CD4-positive, alpha-beta T cell (primary cell): Measurements from ENCODE around the gene RIBC2. TPM values are rescaled to one million over a fixed set of nuclear protein-coding genes. Genes with fewer than 3 reads are reported as not detected.

Experiments used
- ATAC-seq: fragments of 200-7000 bp; cut with Tn5 transposase; one replicate; pipeline ENCODE4 v1.10.0; 2022; ENCODE audit warnings: mild to moderate bottlenecking; ENCODE audit not compliant: poor library complexity
- CTCF ChIA-PET: fragments of 350-600 bp; sonication (Branson Sonifier 250); formaldehyde crosslinking; loops from one replicate; lab custom pipeline; 2021; ENCODE audit warnings: antibody characterized with exemption, inconsistent platforms; lab: Charles Lee
- POLR2A ChIA-PET: fragments of 350-600 bp; sonication (Branson Sonifier 250); formaldehyde crosslinking; loops from one replicate; lab custom pipeline; 2021; ENCODE audit warnings: antibody characterized with exemption, inconsistent platforms; lab: Charles Lee
- DNase-seq, 14 experiments: peaks; one replicate each; pipeline ENCODE4 v3.0.0-alpha.2; 2013 to 2020; ENCODE audit warnings: mixed read lengths in 2 of 14
- H3K27ac ChIP-seq, 2 donors: one replicate each; pipeline versions ENCODE4 v1.5.1 to v1.7.0; 2013; ENCODE audit warnings: low read length in 2 of 2, low read depth in 1 of 2, mild to moderate bottlenecking in 1 of 2
- H3K27me3 ChIP-seq, 2 experiments: 1 replicate in 1 of 2; 2 replicates in 1 of 2; pipeline versions ENCODE4 v1.6.1 to v1.7.0; 2013; ENCODE audit warnings: low read length in 2 of 2, control low read depth in 1 of 2, mild to moderate bottlenecking in 1 of 2, moderate library complexity in 1 of 2; ENCODE audit not compliant: insufficient read depth in 2 of 2, control insufficient read depth in 1 of 2
- H3K36me3 ChIP-seq: one replicate; pipeline ENCODE4 v1.6.1; 2013; ENCODE audit warnings: low read length, control low read depth; ENCODE audit not compliant: insufficient read depth
- H3K4me1 ChIP-seq: one replicate; pipeline ENCODE4 v1.6.1; 2013; ENCODE audit warnings: low read length, control low read depth; ENCODE audit not compliant: insufficient read depth
- H3K4me3 ChIP-seq: one replicate; pipeline ENCODE4 v1.5.1; 2013; ENCODE audit warnings: mild to moderate bottlenecking, low read length, moderate library complexity
- H3K9me3 ChIP-seq, 2 experiments: 1 replicate in 1 of 2; 2 replicates in 1 of 2; pipeline versions ENCODE4 v1.6.1 to v1.7.0; 2013; ENCODE audit warnings: low read length in 2 of 2, mild to moderate bottlenecking in 2 of 2, control low read depth in 1 of 2, moderate library complexity in 1 of 2; ENCODE audit not compliant: control insufficient read depth in 1 of 2, insufficient read depth in 1 of 2
- H3K27ac Mint-ChIP-seq: one replicate; pipeline ENCODE4 v1.8.0; 2020; ENCODE audit warnings: mixed read lengths
- H3K27me3 Mint-ChIP-seq: one replicate; pipeline ENCODE4 v1.8.0; 2021; ENCODE audit warnings: mixed read lengths
- H3K36me3 Mint-ChIP-seq: one replicate; pipeline ENCODE4 v1.8.0; 2021; ENCODE audit warnings: low read depth, mixed read lengths
- H3K4me1 Mint-ChIP-seq: one replicate; pipeline ENCODE4 v1.8.0; 2021; ENCODE audit warnings: low read depth, mixed read lengths
- H3K4me3 Mint-ChIP-seq: one replicate; pipeline ENCODE4 v1.8.0; 2020; ENCODE audit warnings: mild to moderate bottlenecking, mixed read lengths
- H3K9me3 Mint-ChIP-seq: one replicate; pipeline ENCODE4 v1.8.0; 2020; ENCODE audit warnings: mixed read lengths
- intact Hi-C, 2 experiments: fragments of 100-400 bp; cut with DNase I in 1 of 2; cut with micrococcal nuclease in 1 of 2; formaldehyde crosslinking; loops; one replicate each; pipeline versions ENCODE4 v1.15.1 to v1.9.0; 2023 to 2025; cut with DNase I, micrococcal nuclease
- total RNA-seq, 174 experiments: library from RNA in 2 of 174; stranded (reverse) in 2 of 174; gene quantifications; one replicate each; pipeline ENCODE4 v1.2.3 and lab custom pipeline; 2021 to 2026
- TF ChIP-seq, protein P1 (sequence below): fragments of 200-600 bp; IDR thresholded peaks from one replicate; pipeline ENCODE4 v1.8.0; 2022; ENCODE audit warnings: antibody characterized with exemption, mild to moderate bottlenecking

RIBC2 gene
- total RNA-seq, 2 experiments from 2014 or later = 0.41 TPM; not detected in 1

DNA sequence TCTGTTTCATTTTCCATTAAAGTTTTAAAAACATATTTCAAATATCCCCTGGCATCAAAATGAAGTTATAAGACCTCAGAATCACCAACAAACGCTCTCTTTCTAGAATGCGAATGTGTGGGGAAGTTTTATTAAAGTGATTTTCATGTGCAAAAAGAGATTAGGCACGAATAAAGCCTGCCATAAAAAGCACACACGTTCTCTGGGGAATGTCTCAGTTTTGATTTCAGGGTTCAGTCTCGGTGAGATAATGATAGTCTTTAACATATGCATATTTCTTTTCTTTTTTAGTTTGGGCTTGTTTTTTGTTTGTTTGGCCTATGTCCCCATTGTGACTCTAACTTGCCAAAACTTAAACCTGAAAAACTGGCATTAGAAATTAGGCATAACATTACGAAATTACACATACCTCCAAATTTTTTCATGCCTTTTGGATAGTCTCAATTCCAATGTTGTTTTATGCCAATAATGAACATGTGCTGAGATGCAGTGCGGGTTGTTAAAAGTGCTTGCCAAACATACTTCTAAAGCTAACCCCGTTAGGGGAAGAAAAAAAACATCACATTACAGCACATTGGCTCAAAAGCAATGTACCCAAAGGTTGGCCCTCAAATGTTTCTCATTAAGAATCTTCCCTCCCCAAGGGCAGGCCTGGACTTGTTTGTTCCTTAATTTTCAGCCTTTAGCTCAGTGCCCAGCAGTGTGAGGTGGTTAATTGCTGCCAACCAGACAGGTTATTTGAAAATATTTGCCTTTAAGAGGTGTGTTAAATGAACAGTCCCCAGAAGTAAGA, 56.0 kb downstream of the RIBC2 start:
- no peaks in the 10 kb centered on the region for H3K4me1 ChIP-seq
- TF ChIP-seq, protein P1, sequence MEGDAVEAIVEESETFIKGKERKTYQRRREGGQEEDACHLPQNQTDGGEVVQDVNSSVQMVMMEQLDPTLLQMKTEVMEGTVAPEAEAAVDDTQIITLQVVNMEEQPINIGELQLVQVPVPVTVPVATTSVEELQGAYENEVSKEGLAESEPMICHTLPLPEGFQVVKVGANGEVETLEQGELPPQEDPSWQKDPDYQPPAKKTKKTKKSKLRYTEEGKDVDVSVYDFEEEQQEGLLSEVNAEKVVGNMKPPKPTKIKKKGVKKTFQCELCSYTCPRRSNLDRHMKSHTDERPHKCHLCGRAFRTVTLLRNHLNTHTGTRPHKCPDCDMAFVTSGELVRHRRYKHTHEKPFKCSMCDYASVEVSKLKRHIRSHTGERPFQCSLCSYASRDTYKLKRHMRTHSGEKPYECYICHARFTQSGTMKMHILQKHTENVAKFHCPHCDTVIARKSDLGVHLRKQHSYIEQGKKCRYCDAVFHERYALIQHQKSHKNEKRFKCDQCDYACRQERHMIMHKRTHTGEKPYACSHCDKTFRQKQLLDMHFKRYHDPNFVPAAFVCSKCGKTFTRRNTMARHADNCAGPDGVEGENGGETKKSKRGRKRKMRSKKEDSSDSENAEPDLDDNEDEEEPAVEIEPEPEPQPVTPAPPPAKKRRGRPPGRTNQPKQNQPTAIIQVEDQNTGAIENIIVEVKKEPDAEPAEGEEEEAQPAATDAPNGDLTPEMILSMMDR = no peak
- peaks cover 0 to 10% of the 10 kb centered on the region in 2 experiments for H3K9me3 ChIP-seq
- Mint-ChIP-seq H3K4me1 (no peaks in the 10 kb centered on the region), H3K4me3 (no peak overlapping the region), H3K9me3 (peaks cover 2% of the 10 kb centered on the region), H3K27ac (no peak overlapping the region), H3K36me3 (no peaks in the 10 kb centered on the region), H3K27me3 (no peaks in the 10 kb centered on the region)
- H3K36me3 ChIP-seq = no peaks in the 10 kb centered on the region
- H3K4me3 ChIP-seq = no peak overlapping the region
- ATAC-seq (no peak), DNase-seq (no peak)
- CTCF ChIA-PET = no interaction called here
- POLR2A ChIA-PET = no interaction called here
- intact Hi-C loops = no loop called here
- H3K27ac ChIP-seq = no peak overlapping the region
- peaks cover 0 to 2% of the 10 kb centered on the region in 2 experiments for H3K27me3 ChIP-seq

DNA sequence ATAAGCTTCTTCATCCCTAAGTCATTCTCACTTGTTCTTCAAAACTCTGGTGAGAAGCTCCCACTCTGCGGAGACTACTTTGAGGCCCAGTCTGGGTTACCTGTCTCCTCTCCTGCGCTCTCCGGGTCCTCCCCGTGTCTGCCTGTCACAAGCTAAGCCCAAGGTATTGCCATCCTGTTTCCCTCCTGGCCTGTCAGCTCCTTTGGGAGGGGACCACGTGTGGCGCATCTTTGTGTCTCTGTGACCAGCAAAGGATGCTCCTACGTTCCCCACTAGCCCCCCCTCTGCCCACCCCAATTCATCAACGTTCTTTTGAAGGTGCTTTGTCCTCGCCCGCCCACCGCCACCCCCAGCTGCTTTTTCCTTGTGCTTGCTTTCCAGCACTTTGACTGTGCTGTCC, 57.4 kb downstream of the RIBC2 start:
- H3K4me3 Mint-ChIP-seq = no peak overlapping the region
- no peaks in the 10 kb centered on the region for H3K36me3 Mint-ChIP-seq
- H3K27ac Mint-ChIP-seq = no peak overlapping the region
- DNase-seq (no peak), ATAC-seq (no peak)
- intact Hi-C loops = no loop called here
- TF ChIP-seq, protein P1 = no peak
- H3K4me1 Mint-ChIP-seq = no peaks in the 10 kb centered on the region
- ChIA-PET POLR2A (interaction anchor here (0.7 kb wide), 1 partner anchor 203 kb away, joined by 3 read pairs; no protein-coding TSS in a partner anchor), CTCF (no interaction called here)
- peaks cover 0 to 8% of the 10 kb centered on the region in 2 experiments for H3K27me3 ChIP-seq
- no peak overlapping the region for H3K4me3 ChIP-seq
- H3K27ac ChIP-seq = no peak overlapping the region
- peaks cover 0 to 10% of the 10 kb centered on the region in 2 experiments for H3K9me3 ChIP-seq
- H3K36me3 ChIP-seq = no peaks in the 10 kb centered on the region
- no peaks in the 10 kb centered on the region for H3K4me1 ChIP-seq
- H3K27me3 Mint-ChIP-seq = peaks cover 11% of the 10 kb centered on the region
- H3K9me3 Mint-ChIP-seq = peaks cover 2% of the 10 kb centered on the region

DNA sequence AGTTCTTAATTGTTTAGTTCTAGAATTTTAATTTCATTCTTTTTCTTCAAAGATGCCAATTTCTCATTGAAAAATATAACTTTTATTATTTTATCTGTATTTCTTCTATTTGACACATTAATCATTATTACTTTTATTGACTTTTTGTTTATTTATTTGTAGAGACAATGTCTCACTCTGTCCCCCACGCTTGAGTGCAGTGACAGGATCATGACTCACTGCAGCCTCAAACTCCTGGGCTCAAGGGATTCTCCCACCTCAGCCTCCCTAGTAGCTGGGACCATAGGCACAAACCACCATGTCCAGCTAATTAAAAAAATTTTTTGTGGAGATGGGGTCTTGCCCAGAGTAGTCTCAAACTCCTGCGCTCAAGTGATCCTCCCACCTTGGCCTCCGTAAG, 58.9 kb downstream of the RIBC2 start:
- no peak overlapping the region for H3K4me3 ChIP-seq
- Mint-ChIP-seq H3K36me3 (no peaks in the 10 kb centered on the region), H3K4me3 (no peak overlapping the region), H3K27ac (no peak overlapping the region), H3K27me3 (peaks cover 18% of the 10 kb centered on the region), H3K4me1 (no peaks in the 10 kb centered on the region), H3K9me3 (peaks cover 2% of the 10 kb centered on the region)
- no peak for ATAC-seq
- DNase-seq = no peak
- POLR2A ChIA-PET = no interaction called here
- H3K27ac ChIP-seq = no peak overlapping the region
- intact Hi-C loops = no loop called here
- peaks cover 0 to 1% of the 10 kb centered on the region in 2 experiments for H3K9me3 ChIP-seq
- no peaks in the 10 kb centered on the region for H3K4me1 ChIP-seq
- peaks cover 0 to 8% of the 10 kb centered on the region in 2 experiments for H3K27me3 ChIP-seq
- TF ChIP-seq, protein P1 = no peak
- CTCF ChIA-PET = no interaction called here
- H3K36me3 ChIP-seq = no peaks in the 10 kb centered on the region
